ENCODE results near the gene PTPRK. TPM values are rescaled to one million over a fixed set of nuclear protein-coding genes. Genes with fewer than 3 reads are reported as not detected.

The PTPRK gene
- polyA plus RNA-seq, 1 donor (not counting 4 experiments of a cell fraction or from before 2014, with no cell fraction given), result 52.7 TPM

- dilution Hi-C loops (cut with MboI; ENCODE audit: extremely low pct_ligation_motif_present, low sequenced_read_pairs), result no loop called here
- Histone ChIP-seq H2AFZ (ENCODE audit: control insufficient read depth, low read length) (no peak overlapping the region), H3K79me2 (ENCODE audit: control insufficient read depth, insufficient read depth, low read length) (no peaks in the 10 kb centered on the region)
These were observed 496.4 kb downstream of the PTPRK start for GRCh38 chr6:128024046-128024445.

GRCh38 chr6:128018821-128019220 is 501.6 kb downstream of the PTPRK start:
- Histone ChIP-seq H3K9me3 (ENCODE audit: control insufficient read depth, low read depth, low read length) (no peaks in the 10 kb centered on the region), H3K27ac (ENCODE audit: control insufficient read depth, insufficient read depth, low read length) (no peak overlapping the region), H3K4me2 (ENCODE audit: control insufficient read depth, extremely low read depth, insufficient read depth, low read depth, low read length) (no peak overlapping the region), H3K27me3 (ENCODE audit: control insufficient read depth, extremely low read depth, insufficient read depth, low read length) (no peaks in the 10 kb centered on the region), H3K36me3 (ENCODE audit: control insufficient read depth in 2 of 2, extremely low read depth in 1 of 2, insufficient read depth in 2 of 2, low read length in 2 of 2) (peaks cover 3 to 4% of the 10 kb centered on the region in 2 experiments), H3K79me2 (ENCODE audit: control insufficient read depth, insufficient read depth, low read length) (no peaks in the 10 kb centered on the region), H4K20me1 (ENCODE audit: control insufficient read depth, extremely low read depth, insufficient read depth, low read length) (no peaks in the 10 kb centered on the region), H2AFZ (ENCODE audit: control insufficient read depth, low read length) (no peak overlapping the region), H3K9ac (ENCODE audit: control insufficient read depth, extremely low read depth, insufficient read depth, low read length) (no peak overlapping the region), H3K4me1 (ENCODE audit: control insufficient read depth, extremely low read depth, insufficient read depth, low read length) (no peaks in the 10 kb centered on the region), H3K4me3 (ENCODE audit: control insufficient read depth in 2 of 3, extremely low read depth in 1 of 3, insufficient read depth in 2 of 3, low read depth in 1 of 3, low read length in 3 of 3) (no peak overlapping the region), H3K9me1 (ENCODE audit: control insufficient read depth, extremely low read depth, insufficient read depth, low read length) (no peaks in the 10 kb centered on the region)
- TF ChIP-seq CTCF (optimal IDR thresholded peaks at IDR 0.05 in 1 of 3, IDR thresholded peaks at IDR 0.05 in 1 of 3, conservative IDR thresholded peaks at IDR 0.05 in 1 of 3; ENCODE audit: extremely low read depth in 1 of 3, insufficient read depth in 2 of 3, low read length in 3 of 3) (no peak), EZH2 (IDR thresholded peaks at IDR 0.05; ENCODE audit: low read length) (no peak)
- no peak for DNase-seq (ENCODE audit: low read depth, low spot score)
- FAIRE-seq, result no peak
- dilution Hi-C loops (cut with MboI; ENCODE audit: extremely low pct_ligation_motif_present, low sequenced_read_pairs), result no loop called here

More at GRCh38 chr6:128024046-128024445, 496.4 kb downstream of the PTPRK start:
- peaks cover 1 to 9% of the 10 kb centered on the region in 2 experiments for H3K36me3 ChIP-seq (ENCODE audit: control insufficient read depth in 2 of 2, extremely low read depth in 1 of 2, insufficient read depth in 2 of 2, low read length in 2 of 2)
- no peaks in the 10 kb centered on the region for H3K4me1 ChIP-seq (ENCODE audit: control insufficient read depth, extremely low read depth, insufficient read depth, low read length)
- H3K9me3 ChIP-seq (ENCODE audit: control insufficient read depth, low read depth, low read length), result no peaks in the 10 kb centered on the region
- no peak for DNase-seq (ENCODE audit: low read depth, low spot score)
- H3K27ac ChIP-seq (ENCODE audit: control insufficient read depth, insufficient read depth, low read length), result no peak overlapping the region
- H3K27me3 ChIP-seq (ENCODE audit: control insufficient read depth, extremely low read depth, insufficient read depth, low read length), result no peaks in the 10 kb centered on the region
- no peak overlapping the region for H3K4me3 ChIP-seq (ENCODE audit: control insufficient read depth in 2 of 3, extremely low read depth in 1 of 3, insufficient read depth in 2 of 3, low read depth in 1 of 3, low read length in 3 of 3)
- no peaks in the 10 kb centered on the region for H3K9me1 ChIP-seq (ENCODE audit: control insufficient read depth, extremely low read depth, insufficient read depth, low read length)
- no peak overlapping the region for H3K4me2 ChIP-seq (ENCODE audit: control insufficient read depth, extremely low read depth, insufficient read depth, low read depth, low read length)
- FAIRE-seq, result no peak
- H4K20me1 ChIP-seq (ENCODE audit: control insufficient read depth, extremely low read depth, insufficient read depth, low read length), result no peaks in the 10 kb centered on the region
- TF ChIP-seq CTCF (optimal IDR thresholded peaks at IDR 0.05 in 1 of 3, IDR thresholded peaks at IDR 0.05 in 1 of 3, conservative IDR thresholded peaks at IDR 0.05 in 1 of 3; ENCODE audit: extremely low read depth in 1 of 3, insufficient read depth in 2 of 3, low read length in 3 of 3) (no peak), EZH2 (IDR thresholded peaks at IDR 0.05; ENCODE audit: low read length) (no peak)
- no peak overlapping the region for H3K9ac ChIP-seq (ENCODE audit: control insufficient read depth, extremely low read depth, insufficient read depth, low read length)

All from keratinocyte (primary cell).